ENCODE results near the gene TRIM41.
"Not testable (repeated sequence)": the region's sequence is repeated elsewhere in the genome, so short reads cannot be mapped to it uniquely, and the experiment has no call there.

The TRIM41 gene

GRCh38 chr5:181223058-181223728, at the start of gene TRIM41:
TRIM41 (plus strand) TSS chr5:181223281; CDS start chr5:181224000, 719 bp downstream.
- no peak for DNase-seq

GRCh38 chr5:181173420-181174342, 49.4 kb upstream of the TRIM41 start:
- DNase-seq: no peak

GRCh38 chr5:181176254-181176952, 46.7 kb upstream of the TRIM41 start:
- no peak for DNase-seq

- DNase-seq: not testable (repeated sequence)
Observed at GRCh38 chr5:181177559-181177958, 45.5 kb upstream of the TRIM41 start.

- DNase-seq: no peak
Observed at GRCh38 chr5:181181650-181182565, 41.2 kb upstream of the TRIM41 start.

GRCh38 chr5:181182651-181183050, 40.4 kb upstream of the TRIM41 start:
- no peak for DNase-seq

GRCh38 chr5:181184845-181185216, 38.2 kb upstream of the TRIM41 start:
- no peak for DNase-seq

GRCh38 chr5:181185560-181185959, 37.5 kb upstream of the TRIM41 start:
- no peak for DNase-seq

GRCh38 chr5:181186022-181186421, 37.1 kb upstream of the TRIM41 start:
- DNase-seq: no peak

- DNase-seq: no peak
Observed at GRCh38 chr5:181186986-181187499, 36.0 kb upstream of the TRIM41 start.

GRCh38 chr5:181187500-181188213, 35.4 kb upstream of the TRIM41 start:
- no peak for DNase-seq

GRCh38 chr5:181188700-181189362, 34.2 kb upstream of the TRIM41 start:
- DNase-seq: no peak

- no peak for DNase-seq
Observed at GRCh38 chr5:181189363-181189961, 33.6 kb upstream of the TRIM41 start.

GRCh38 chr5:181189962-181190710, 32.9 kb upstream of the TRIM41 start:
- DNase-seq: no peak

GRCh38 chr5:181190711-181191525, 32.2 kb upstream of the TRIM41 start:
- no peak for DNase-seq

- no peak for DNase-seq
Observed at GRCh38 chr5:181191526-181192336, 31.4 kb upstream of the TRIM41 start.

GRCh38 chr5:181192337-181193046, 30.6 kb upstream of the TRIM41 start:
- DNase-seq: no peak
